GM12892 (cell line): ENCODE results near the gene SNRNP35. TPM values are rescaled to one million over a fixed set of nuclear protein-coding genes. Genes with fewer than 3 reads are reported as not detected.
"Not testable (repeated sequence)": the region's sequence is repeated elsewhere in the genome, so short reads cannot be mapped to it uniquely, and the experiment has no call there.

Experiments
- DNase-seq: peaks from one replicate; pipeline ENCODE4 v3.0.0; 2011; ENCODE audit not compliant: insufficient read length
- FAIRE-seq: peaks from 2 replicates; lab custom pipeline; 2011; peaks lifted over from hg19 to GRCh38; lab: Jason Lieb, UNC
- POLR2A ChIP-seq: IDR thresholded peaks from 2 replicates; pipeline ENCODE4 v1.6.1; 2011; ENCODE audit warnings: low read depth, low read length, control low read depth
- POLR2AphosphoS5 ChIP-seq: IDR thresholded peaks from 2 replicates; pipeline ENCODE4 v1.6.1; 2011; ENCODE audit warnings: low read depth, low read length, control low read depth
- TAF1 ChIP-seq: IDR thresholded peaks from 2 replicates; pipeline ENCODE4 v1.6.1; 2011; ENCODE audit warnings: low read depth, mild to moderate bottlenecking, control low read depth, low read length, borderline replicate concordance
- polyA plus RNA-seq: library from polyadenylated mRNA; unstranded; fragments of >200 nt; gene quantifications from one replicate; pipeline ENCODE4 v1.2.1, GENCODE V29; 2012; ENCODE audit warnings: missing spikeins, inconsistent platforms; ENCODE audit not compliant: missing spikeins

Gene SNRNP35
- 27.1 TPM for polyA plus RNA-seq

DNA sequence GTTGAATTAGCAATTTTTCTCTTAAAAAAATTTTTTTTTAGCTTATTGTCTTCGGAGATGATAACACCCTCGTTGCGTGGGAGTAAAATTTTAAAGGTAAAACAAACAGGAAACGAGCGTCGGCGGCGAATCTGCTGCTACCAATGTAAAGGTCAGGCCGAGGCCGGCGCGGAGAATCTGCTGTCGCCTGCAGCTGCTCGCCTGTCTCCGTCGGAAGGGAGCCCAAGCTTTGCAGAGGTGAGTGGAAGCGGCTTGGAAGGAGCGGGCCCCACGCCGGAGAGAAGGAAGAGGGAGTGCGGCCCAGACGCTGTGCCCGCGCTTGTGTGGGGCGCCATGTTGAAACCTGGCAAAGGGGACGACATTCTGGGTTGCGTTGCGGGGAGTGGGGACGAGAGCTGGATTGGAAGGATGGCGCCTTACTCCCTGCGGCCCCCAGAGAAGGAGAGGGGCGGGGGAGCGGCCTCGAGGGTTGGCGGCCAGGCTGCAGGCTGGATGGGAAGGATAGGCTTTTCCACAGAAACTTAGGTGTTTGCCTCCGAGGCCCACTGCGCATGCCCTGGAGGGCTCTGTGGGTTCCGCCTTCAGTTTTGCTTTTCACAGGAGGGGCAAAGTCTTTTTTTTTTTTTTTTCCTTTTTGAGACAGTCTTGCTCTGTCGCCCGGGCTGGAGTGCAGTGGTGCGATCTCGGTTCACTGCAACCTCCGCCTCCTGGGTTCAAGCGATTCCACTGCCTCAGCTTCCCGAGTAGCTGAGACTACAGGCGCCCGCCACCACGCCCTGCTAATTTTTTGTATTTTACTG, at the start of gene SNRNP35:
TSS of gene SNRNP35 (plus strand) at position 160 of the 800 bp plus-strand sequence. CDS start 7,402 bp downstream, outside the sequence.
- FAIRE-seq (peak; percentile 84), DNase-seq (peak; percentile 69)
- TF ChIP-seq POLR2AphosphoS5 = peak; percentile 84
- TF ChIP-seq TAF1 = peak; percentile 93
- TF ChIP-seq POLR2A = peak; percentile 89

DNA sequence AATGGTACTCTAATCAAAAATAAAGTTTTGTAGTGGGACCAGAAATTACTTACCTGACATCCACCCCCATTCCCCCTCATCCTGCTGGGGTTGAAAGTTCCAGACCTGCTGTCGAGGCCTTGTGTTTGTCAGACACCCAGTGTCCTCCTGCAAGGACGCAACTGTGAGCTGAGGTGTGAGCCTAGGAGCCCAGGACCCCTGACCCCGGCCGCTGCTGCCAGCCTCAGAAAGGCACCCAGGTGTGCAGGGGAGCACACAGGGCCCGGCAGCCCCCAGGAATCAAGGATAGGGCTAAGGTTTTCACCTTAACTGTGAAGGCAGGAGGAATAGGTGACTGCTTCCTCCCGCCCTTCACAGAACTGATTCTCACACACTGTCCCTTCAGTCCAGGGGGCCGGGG, 49.3 kb upstream of the SNRNP35 start:
- not testable (repeated sequence) for DNase-seq, FAIRE-seq

DNA sequence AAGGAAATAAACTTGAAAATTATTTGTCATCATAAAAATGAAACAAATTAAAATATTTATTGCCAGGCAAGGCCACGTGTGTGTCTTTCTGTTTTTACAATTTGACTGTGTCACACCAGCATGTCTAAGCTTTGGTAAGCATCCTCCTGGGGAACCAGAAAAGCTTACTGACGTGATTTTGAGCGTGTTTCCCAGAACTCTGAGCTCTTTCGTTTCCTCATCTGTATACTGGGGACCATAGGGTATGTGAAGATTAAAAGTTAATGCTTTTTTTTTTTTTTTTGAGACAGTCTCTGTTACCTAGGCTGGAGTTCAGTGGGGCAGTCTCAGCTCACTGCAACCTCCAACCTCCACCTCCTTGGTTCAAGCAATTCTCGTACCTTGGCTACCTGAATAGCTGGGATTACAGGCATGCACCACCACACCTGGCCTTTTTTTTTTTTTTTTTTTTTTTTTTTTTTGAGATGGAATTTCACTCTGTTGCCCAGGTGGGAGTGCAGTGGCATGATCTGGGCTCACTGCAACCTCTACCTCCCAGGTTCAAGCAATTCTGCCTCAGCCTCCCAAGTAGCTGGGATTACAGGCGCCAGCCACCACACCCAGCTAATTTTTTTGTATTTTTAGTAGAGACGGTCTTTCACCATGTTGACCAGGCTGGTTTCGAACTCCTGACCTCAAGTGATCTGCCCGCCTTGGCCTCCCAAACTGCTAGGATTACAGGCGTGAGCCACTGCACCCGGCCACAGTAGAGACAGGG, 48.5 kb upstream of the SNRNP35 start:
- FAIRE-seq = not testable (repeated sequence)

DNA sequence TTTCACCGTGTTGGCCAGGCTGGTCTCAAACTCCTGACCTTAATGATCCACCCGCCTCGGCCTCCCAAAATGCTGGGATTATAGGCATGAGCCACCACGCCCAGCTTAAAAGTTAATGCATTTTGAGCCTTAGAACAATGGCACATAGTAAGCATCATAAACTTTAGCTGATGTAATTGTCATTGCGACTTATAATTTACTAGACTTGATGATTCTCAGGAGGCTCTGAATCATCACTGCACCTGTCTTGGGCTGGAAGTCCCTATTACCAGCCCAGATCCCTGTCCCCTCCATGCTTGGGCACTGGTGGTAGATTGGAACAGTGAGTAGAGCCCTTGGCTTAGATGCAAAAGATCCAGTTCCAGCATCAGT, 47.9 kb upstream of the SNRNP35 start:
- FAIRE-seq = no peak

More for the DNA sequence above, 48.5 kb upstream of the SNRNP35 start:
- not testable (repeated sequence) for DNase-seq

GRCh38 chr12:123421314-123421713, 36.6 kb upstream of the SNRNP35 start:
- FAIRE-seq (no peak), DNase-seq (no peak)
- TF ChIP-seq POLR2A (no peak), TAF1 (no peak), POLR2AphosphoS5 (no peak)

More for the DNA sequence above, 47.9 kb upstream of the SNRNP35 start:
- no peak for TF ChIP-seq TAF1
- TF ChIP-seq POLR2A = no peak
- no peak for TF ChIP-seq POLR2AphosphoS5
- DNase-seq = no peak

GRCh38 chr12:123427036-123427769, 30.7 kb upstream of the SNRNP35 start:
- peak; percentile 79 for DNase-seq
- TF ChIP-seq POLR2AphosphoS5 = peak; percentile 76; the same call in 1 of the 2 replicates
- TF ChIP-seq TAF1 = no peak
- TF ChIP-seq POLR2A = peak; percentile 43; the same call in 1 of the 2 replicates
- peak; percentile 100 for FAIRE-seq

GRCh38 chr12:123428591-123428990, 29.3 kb upstream of the SNRNP35 start:
- FAIRE-seq (peak; percentile 63), DNase-seq (no peak)
- TF ChIP-seq POLR2A (no peak), POLR2AphosphoS5 (no peak), TAF1 (no peak)

- FAIRE-seq, DNase-seq: not testable (repeated sequence)
Measured at GRCh38 chr12:123429101-123429500, 28.8 kb upstream of the SNRNP35 start.

- not testable (repeated sequence) for DNase-seq
- peak; percentile 74 for FAIRE-seq
Measured at GRCh38 chr12:123431951-123432817, 25.8 kb upstream of the SNRNP35 start.

DNA sequence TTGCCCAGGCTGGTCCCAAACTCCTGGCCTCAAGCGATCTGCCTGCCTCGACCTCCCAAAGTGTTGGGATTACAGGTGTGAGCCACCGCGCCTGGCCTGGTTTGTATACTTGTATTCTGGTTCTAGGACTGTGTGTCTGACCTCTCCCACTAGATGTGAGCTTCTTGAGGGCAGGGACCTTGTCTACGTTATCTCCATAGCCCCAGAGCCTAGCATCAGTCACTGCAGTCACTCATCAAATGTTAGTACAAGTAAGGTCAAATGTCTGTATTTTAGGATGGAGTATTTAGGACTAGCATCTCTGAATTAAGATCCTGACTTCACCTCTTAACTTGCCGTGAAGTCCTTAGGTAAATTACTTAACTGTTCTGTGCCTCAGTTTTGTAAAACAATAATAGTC, 24.3 kb upstream of the SNRNP35 start:
- FAIRE-seq (no peak), DNase-seq (no peak)
- TF ChIP-seq POLR2AphosphoS5 (no peak), TAF1 (no peak), POLR2A (no peak)

GRCh38 chr12:123435636-123436016, 22.3 kb upstream of the SNRNP35 start:
- no peak for DNase-seq
- TF ChIP-seq POLR2AphosphoS5 (no peak), POLR2A (no peak), TAF1 (no peak)
- no peak for FAIRE-seq
